Liver (tissue), 9 donors: Measurements from ENCODE around the gene ALDH3A1. TPM values are rescaled to one million over a fixed set of nuclear protein-coding genes. Genes with fewer than 3 reads are reported as not detected.

Experiments
- DNase-seq: peaks from one replicate; pipeline ENCODE4 v3.0.0-alpha.2; 2017; ENCODE audit warnings: low spot score
- H3K27ac ChIP-seq, 2 donors: one replicate each; pipeline ENCODE4 v1.7.0; 2013; ENCODE audit warnings: inconsistent platforms in 2 of 2, low read length in 2 of 2, control low read depth in 1 of 2, low read depth in 1 of 2, mild to moderate bottlenecking in 1 of 2
- H3K27me3 ChIP-seq, 4 donors: one replicate each; pipeline versions ENCODE4 v1.6.1 to v1.7.0; 2013; ENCODE audit warnings: low read length in 3 of 4, inconsistent platforms in 1 of 4, mild to moderate bottlenecking in 1 of 4, moderate library complexity in 1 of 4; ENCODE audit not compliant: control insufficient read depth in 4 of 4, insufficient read depth in 4 of 4
- H3K36me3 ChIP-seq, 4 donors: one replicate each; pipeline versions ENCODE4 v1.6.1 to v1.7.0; 2013; ENCODE audit warnings: low read length in 3 of 4, mild to moderate bottlenecking in 3 of 4, low read depth in 1 of 4, moderate library complexity in 1 of 4; ENCODE audit not compliant: control insufficient read depth in 4 of 4, insufficient read depth in 3 of 4
- H3K4me1 ChIP-seq, 4 donors: one replicate each; pipeline versions ENCODE4 v1.6.1 to v1.7.0; 2013; ENCODE audit warnings: low read length in 3 of 4, mild to moderate bottlenecking in 3 of 4, moderate library complexity in 1 of 4; ENCODE audit not compliant: control insufficient read depth in 4 of 4, insufficient read depth in 4 of 4
- H3K4me3 ChIP-seq, 3 donors: one replicate each; pipeline versions ENCODE4 v1.6.1 to v1.7.0; 2013; ENCODE audit warnings: low read length in 3 of 3, control low read depth in 1 of 3, low read depth in 1 of 3, mild to moderate bottlenecking in 1 of 3
- H3K9ac ChIP-seq, 2 donors: one replicate each; pipeline ENCODE4 v1.7.0; 2013; ENCODE audit warnings: low read length in 2 of 2, mild to moderate bottlenecking in 2 of 2, moderate library complexity in 2 of 2, control low read depth in 1 of 2, low read depth in 1 of 2
- H3K9me3 ChIP-seq, 4 donors: one replicate each; pipeline versions ENCODE4 v1.6.1 to v1.7.0; 2013; ENCODE audit warnings: low read length in 3 of 4; ENCODE audit not compliant: control insufficient read depth in 4 of 4
- EGR1 ChIP-seq, 2 donors: IDR thresholded peaks; 2 replicates each; pipeline ENCODE4 v1.6.1; 2016 to 2018; ENCODE audit warnings: antibody characterized with exemption in 2 of 2, low read depth in 2 of 2
- FOXA1 ChIP-seq: IDR thresholded peaks from 2 replicates; pipeline ENCODE4 v1.6.1; 2016; ENCODE audit warnings: antibody characterized with exemption
- FOXA2 ChIP-seq: IDR thresholded peaks from 2 replicates; pipeline ENCODE4 v1.6.1; 2016; ENCODE audit warnings: antibody characterized with exemption
- GABPA ChIP-seq, 2 donors: IDR thresholded peaks in 1 of 2; conservative IDR thresholded peaks in 1 of 2; 2 replicates each; pipeline ENCODE4 v1.6.1; 2016; ENCODE audit warnings: antibody characterized with exemption in 2 of 2, mild to moderate bottlenecking in 1 of 2, moderate library complexity in 1 of 2
- HNF4A ChIP-seq, 2 donors: conservative IDR thresholded peaks; 2 replicates each; pipeline ENCODE4 v1.6.1; 2016; ENCODE audit warnings: antibody characterized with exemption in 2 of 2, mild to moderate bottlenecking in 2 of 2
- HNF4G ChIP-seq: IDR thresholded peaks from 2 replicates; pipeline ENCODE4 v1.6.1; 2016; ENCODE audit warnings: antibody characterized with exemption
- JUND ChIP-seq, 2 donors: IDR thresholded peaks; 2 replicates each; pipeline ENCODE4 v1.6.1; 2016; ENCODE audit warnings: antibody characterized with exemption in 2 of 2
- NR2F2 ChIP-seq: IDR thresholded peaks from 2 replicates; pipeline ENCODE4 v1.6.1; 2016; ENCODE audit warnings: antibody characterized with exemption
- RAD21 ChIP-seq, 2 donors: IDR thresholded peaks; 2 replicates each; pipeline ENCODE4 v1.6.1; 2016; ENCODE audit warnings: antibody characterized with exemption in 2 of 2, mild to moderate bottlenecking in 2 of 2
- RXRA ChIP-seq, 2 donors: IDR thresholded peaks; 2 replicates each; pipeline ENCODE4 v1.6.1; 2017 to 2018; ENCODE audit warnings: antibody characterized with exemption in 2 of 2, mild to moderate bottlenecking in 1 of 2
- SP1 ChIP-seq: IDR thresholded peaks from 2 replicates; pipeline ENCODE4 v1.6.1; 2018; ENCODE audit warnings: antibody characterized with exemption, mild to moderate bottlenecking
- TAF1 ChIP-seq: conservative IDR thresholded peaks from 2 replicates; pipeline ENCODE4 v1.6.1; 2016; ENCODE audit warnings: antibody characterized with exemption, mild to moderate bottlenecking
- YY1 ChIP-seq: IDR thresholded peaks from 2 replicates; pipeline ENCODE4 v1.6.1; 2016; ENCODE audit warnings: antibody characterized with exemption, mild to moderate bottlenecking
- WGBS: extraction: QIAGEN DNeasy Blood & Tissue Kit; methylation state at CpG from one replicate; pipeline ENCODE4 v1.1.7; 2013; 5-methylcytosine and 5-hydroxymethylcytosine counted together
- polyA plus RNA-seq, 2 donors: library from polyadenylated mRNA; stranded (reverse) in 1 of 2; unstranded in 1 of 2; fragments of 200-250 nt in 1 of 2; fragments of >200 nt in 1 of 2; fragmentation: Nextera tagmentation in 1 of 2; extraction: Ambion mirVana in 1 of 2; gene quantifications; one replicate each; pipeline versions ENCODE4 v1.2.1 to v1.2.3, GENCODE V29; 2013 to 2015
- total RNA-seq, 2 donors: library from RNA; depleted of rRNA; stranded (reverse); fragments of >200 nt; gene quantifications; one replicate each; pipeline ENCODE4 v1.2.3, GENCODE V29; 2014
- TF ChIP-seq, protein P1 (sequence below): IDR thresholded peaks from 2 replicates; pipeline ENCODE4 v1.6.1; 2016; ENCODE audit warnings: antibody characterized with exemption
- TF ChIP-seq, protein P2 (sequence below): fragments of 150-350 bp; IDR thresholded peaks from 2 replicates; pipeline ENCODE4 v1.5.1; 2017; ENCODE audit warnings: improper control_type of control experiment, low read depth, low read length; ENCODE audit not compliant: missing input control
- TF ChIP-seq, protein P3 (sequence below): IDR thresholded peaks from 2 replicates; pipeline ENCODE4 v1.6.1; 2016; ENCODE audit warnings: antibody characterized with exemption
- TF ChIP-seq, protein P4 (sequence below): IDR thresholded peaks from 2 replicates; pipeline ENCODE4 v1.6.1; 2016; ENCODE audit warnings: antibody characterized with exemption
- TF ChIP-seq, protein P5 (sequence below): IDR thresholded peaks from 2 replicates; pipeline ENCODE4 v1.6.1; 2016; ENCODE audit warnings: antibody characterized with exemption, mild to moderate bottlenecking
- donor health status: healthy.
- donor health status: healthy.
- donor health status: healthy.
- donor health status: healthy.
- donor health status: healthy.

Gene ALDH3A1
- total and polyA plus RNA-seq, 4 donors = 0.09 to 3.2 (median 0.22) TPM

DNA sequence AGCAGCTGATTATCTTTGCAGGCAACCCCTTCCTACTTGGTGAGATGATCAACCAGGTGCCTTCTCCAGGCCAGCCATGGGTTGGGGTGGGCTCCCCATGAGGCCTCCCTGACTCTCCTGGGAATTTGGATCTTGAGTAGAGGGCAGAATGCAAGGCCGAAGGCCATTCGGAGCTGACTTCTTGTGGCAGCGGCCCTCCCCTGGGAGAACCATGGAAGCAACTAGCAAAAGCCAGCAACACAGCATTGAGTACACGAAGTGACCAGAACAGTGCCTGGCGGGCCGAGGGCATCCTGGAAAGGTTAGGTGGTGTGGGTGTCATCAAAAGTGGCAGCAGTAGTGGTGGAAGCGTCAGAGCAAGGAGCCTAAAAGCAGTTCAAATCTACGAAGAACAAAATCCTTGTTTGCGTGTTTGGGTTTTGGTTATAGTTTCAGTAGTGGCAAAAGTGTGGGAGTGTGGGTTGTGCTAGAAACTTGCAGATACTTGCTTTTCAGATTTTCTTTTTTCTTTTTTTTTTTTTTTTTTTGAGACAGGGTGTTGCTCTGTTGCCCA, 2.0 kb upstream of the ALDH3A1 start:
- 95% methylated on average over 9 of the region's 9 CpGs for WGBS
- Histone ChIP-seq H3K36me3 (no peaks in the 10 kb centered on the region), H3K4me1 (peaks cover 3 to 16% (median 8%) of the 10 kb centered on the region in 4 donors), H3K27ac (no peak overlapping the region), H3K9me3 (no peaks in the 10 kb centered on the region), H3K4me3 (no peak overlapping the region), H3K9ac (no peak overlapping the region), H3K27me3 (no peaks in the 10 kb centered on the region)
- DNase-seq = no peak
- TF ChIP-seq FOXA1 = no peak
- TF ChIP-seq FOXA2 = no peak
- no peak for TF ChIP-seq YY1
- no peak for TF ChIP-seq TAF1
- TF ChIP-seq HNF4G = no peak
- TF ChIP-seq, protein P1, sequence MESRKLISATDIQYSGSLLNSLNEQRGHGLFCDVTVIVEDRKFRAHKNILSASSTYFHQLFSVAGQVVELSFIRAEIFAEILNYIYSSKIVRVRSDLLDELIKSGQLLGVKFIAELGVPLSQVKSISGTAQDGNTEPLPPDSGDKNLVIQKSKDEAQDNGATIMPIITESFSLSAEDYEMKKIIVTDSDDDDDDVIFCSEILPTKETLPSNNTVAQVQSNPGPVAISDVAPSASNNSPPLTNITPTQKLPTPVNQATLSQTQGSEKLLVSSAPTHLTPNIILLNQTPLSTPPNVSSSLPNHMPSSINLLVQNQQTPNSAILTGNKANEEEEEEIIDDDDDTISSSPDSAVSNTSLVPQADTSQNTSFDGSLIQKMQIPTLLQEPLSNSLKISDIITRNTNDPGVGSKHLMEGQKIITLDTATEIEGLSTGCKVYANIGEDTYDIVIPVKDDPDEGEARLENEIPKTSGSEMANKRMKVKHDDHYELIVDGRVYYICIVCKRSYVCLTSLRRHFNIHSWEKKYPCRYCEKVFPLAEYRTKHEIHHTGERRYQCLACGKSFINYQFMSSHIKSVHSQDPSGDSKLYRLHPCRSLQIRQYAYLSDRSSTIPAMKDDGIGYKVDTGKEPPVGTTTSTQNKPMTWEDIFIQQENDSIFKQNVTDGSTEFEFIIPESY = no peak
- TF ChIP-seq JUND (IDR thresholded peaks at IDR 0.05) = no peak
- no peak for TF ChIP-seq GABPA (IDR thresholded peaks at IDR 0.05 in 1 of 2, conservative IDR thresholded peaks at IDR 0.05 in 1 of 2)
- TF ChIP-seq, protein P2, sequence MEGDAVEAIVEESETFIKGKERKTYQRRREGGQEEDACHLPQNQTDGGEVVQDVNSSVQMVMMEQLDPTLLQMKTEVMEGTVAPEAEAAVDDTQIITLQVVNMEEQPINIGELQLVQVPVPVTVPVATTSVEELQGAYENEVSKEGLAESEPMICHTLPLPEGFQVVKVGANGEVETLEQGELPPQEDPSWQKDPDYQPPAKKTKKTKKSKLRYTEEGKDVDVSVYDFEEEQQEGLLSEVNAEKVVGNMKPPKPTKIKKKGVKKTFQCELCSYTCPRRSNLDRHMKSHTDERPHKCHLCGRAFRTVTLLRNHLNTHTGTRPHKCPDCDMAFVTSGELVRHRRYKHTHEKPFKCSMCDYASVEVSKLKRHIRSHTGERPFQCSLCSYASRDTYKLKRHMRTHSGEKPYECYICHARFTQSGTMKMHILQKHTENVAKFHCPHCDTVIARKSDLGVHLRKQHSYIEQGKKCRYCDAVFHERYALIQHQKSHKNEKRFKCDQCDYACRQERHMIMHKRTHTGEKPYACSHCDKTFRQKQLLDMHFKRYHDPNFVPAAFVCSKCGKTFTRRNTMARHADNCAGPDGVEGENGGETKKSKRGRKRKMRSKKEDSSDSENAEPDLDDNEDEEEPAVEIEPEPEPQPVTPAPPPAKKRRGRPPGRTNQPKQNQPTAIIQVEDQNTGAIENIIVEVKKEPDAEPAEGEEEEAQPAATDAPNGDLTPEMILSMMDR = no peak
- TF ChIP-seq, protein P3, sequence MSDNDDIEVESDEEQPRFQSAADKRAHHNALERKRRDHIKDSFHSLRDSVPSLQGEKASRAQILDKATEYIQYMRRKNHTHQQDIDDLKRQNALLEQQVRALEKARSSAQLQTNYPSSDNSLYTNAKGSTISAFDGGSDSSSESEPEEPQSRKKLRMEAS = no peak
- TF ChIP-seq RXRA (IDR thresholded peaks at IDR 0.05) = no peak
- TF ChIP-seq NR2F2 = no peak
- TF ChIP-seq EGR1 (IDR thresholded peaks at IDR 0.05; ENCODE audit: low read depth in 2 of 2) = no peak
- no peak for TF ChIP-seq SP1
- TF ChIP-seq HNF4A (conservative IDR thresholded peaks at IDR 0.05) = no peak
- TF ChIP-seq, protein P4, sequence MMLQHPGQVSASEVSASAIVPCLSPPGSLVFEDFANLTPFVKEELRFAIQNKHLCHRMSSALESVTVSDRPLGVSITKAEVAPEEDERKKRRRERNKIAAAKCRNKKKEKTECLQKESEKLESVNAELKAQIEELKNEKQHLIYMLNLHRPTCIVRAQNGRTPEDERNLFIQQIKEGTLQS = no peak
- TF ChIP-seq RAD21 (IDR thresholded peaks at IDR 0.05) = no peak
- TF ChIP-seq, protein P5, sequence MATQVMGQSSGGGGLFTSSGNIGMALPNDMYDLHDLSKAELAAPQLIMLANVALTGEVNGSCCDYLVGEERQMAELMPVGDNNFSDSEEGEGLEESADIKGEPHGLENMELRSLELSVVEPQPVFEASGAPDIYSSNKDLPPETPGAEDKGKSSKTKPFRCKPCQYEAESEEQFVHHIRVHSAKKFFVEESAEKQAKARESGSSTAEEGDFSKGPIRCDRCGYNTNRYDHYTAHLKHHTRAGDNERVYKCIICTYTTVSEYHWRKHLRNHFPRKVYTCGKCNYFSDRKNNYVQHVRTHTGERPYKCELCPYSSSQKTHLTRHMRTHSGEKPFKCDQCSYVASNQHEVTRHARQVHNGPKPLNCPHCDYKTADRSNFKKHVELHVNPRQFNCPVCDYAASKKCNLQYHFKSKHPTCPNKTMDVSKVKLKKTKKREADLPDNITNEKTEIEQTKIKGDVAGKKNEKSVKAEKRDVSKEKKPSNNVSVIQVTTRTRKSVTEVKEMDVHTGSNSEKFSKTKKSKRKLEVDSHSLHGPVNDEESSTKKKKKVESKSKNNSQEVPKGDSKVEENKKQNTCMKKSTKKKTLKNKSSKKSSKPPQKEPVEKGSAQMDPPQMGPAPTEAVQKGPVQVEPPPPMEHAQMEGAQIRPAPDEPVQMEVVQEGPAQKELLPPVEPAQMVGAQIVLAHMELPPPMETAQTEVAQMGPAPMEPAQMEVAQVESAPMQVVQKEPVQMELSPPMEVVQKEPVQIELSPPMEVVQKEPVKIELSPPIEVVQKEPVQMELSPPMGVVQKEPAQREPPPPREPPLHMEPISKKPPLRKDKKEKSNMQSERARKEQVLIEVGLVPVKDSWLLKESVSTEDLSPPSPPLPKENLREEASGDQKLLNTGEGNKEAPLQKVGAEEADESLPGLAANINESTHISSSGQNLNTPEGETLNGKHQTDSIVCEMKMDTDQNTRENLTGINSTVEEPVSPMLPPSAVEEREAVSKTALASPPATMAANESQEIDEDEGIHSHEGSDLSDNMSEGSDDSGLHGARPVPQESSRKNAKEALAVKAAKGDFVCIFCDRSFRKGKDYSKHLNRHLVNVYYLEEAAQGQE = no peak
